ENCODE results near the gene OGFRL1.
A peak's percentile ranks its signal among the peaks of the same experiment; 100 is the strongest.

The OGFRL1 gene

GRCh38 chr6:71347119-71347518 lies 58.5 kb downstream of the OGFRL1 start:
- Histone ChIP-seq H3K9ac (no peak overlapping the region), H3K36me3 (ENCODE audit: insufficient read depth) (no peaks in the 10 kb centered on the region), H3K4me1 (ENCODE audit: low read depth, poor library complexity, severe bottlenecking) (no peaks in the 10 kb centered on the region), H2AFZ (ENCODE audit: low read depth) (no peak overlapping the region), H3K4me3 (IDR thresholded peaks at IDR 0.05; ENCODE audit: insufficient read depth, low read depth, low read length) (no peak overlapping the region), H3K27ac (no peak overlapping the region), H4K20me1 (ENCODE audit: insufficient read depth) (no peaks in the 10 kb centered on the region), H3K27me3 (ENCODE audit: insufficient read depth, low read depth) (no peaks in the 10 kb centered on the region), H3K4me2 (no peak overlapping the region), H3K79me2 (ENCODE audit: insufficient read depth, low read depth) (no peaks in the 10 kb centered on the region)
- TF ChIP-seq CTCF (conservative IDR thresholded peaks at IDR 0.05; ENCODE audit: low read depth, low read length): no peak

- no peaks in the 10 kb centered on the region for H3K4me1 ChIP-seq (ENCODE audit: low read depth, poor library complexity, severe bottlenecking)
- no peaks in the 10 kb centered on the region for H3K79me2 ChIP-seq (ENCODE audit: insufficient read depth, low read depth)
- H3K4me3 ChIP-seq (IDR thresholded peaks at IDR 0.05; ENCODE audit: insufficient read depth, low read depth, low read length): no peak overlapping the region
- H3K27ac ChIP-seq: no peak overlapping the region
- no peaks in the 10 kb centered on the region for H4K20me1 ChIP-seq (ENCODE audit: insufficient read depth)
- no peaks in the 10 kb centered on the region for H3K27me3 ChIP-seq (ENCODE audit: insufficient read depth, low read depth)
- no peak overlapping the region for H2AFZ ChIP-seq (ENCODE audit: low read depth)
- H3K4me2 ChIP-seq: no peak overlapping the region
- no peaks in the 10 kb centered on the region for H3K36me3 ChIP-seq (ENCODE audit: insufficient read depth)
- peak; percentile 77 for TF ChIP-seq CTCF (conservative IDR thresholded peaks at IDR 0.05; ENCODE audit: low read depth, low read length)
- H3K9ac ChIP-seq: no peak overlapping the region
These were observed 60.8 kb downstream of the OGFRL1 start for GRCh38 chr6:71349395-71349794.

GRCh38 chr6:71349976-71350615 lies 61.5 kb downstream of the OGFRL1 start:
- no peaks in the 10 kb centered on the region for H3K36me3 ChIP-seq (ENCODE audit: insufficient read depth)
- no peak overlapping the region for H3K4me2 ChIP-seq
- no peaks in the 10 kb centered on the region for H3K79me2 ChIP-seq (ENCODE audit: insufficient read depth, low read depth)
- no peaks in the 10 kb centered on the region for H4K20me1 ChIP-seq (ENCODE audit: insufficient read depth)
- no peak overlapping the region for H2AFZ ChIP-seq (ENCODE audit: low read depth)
- H3K27ac ChIP-seq: no peak overlapping the region
- H3K9ac ChIP-seq: no peak overlapping the region
- no peak overlapping the region for H3K4me3 ChIP-seq (IDR thresholded peaks at IDR 0.05; ENCODE audit: insufficient read depth, low read depth, low read length)
- H3K4me1 ChIP-seq (ENCODE audit: low read depth, poor library complexity, severe bottlenecking): no peaks in the 10 kb centered on the region
- no peak for TF ChIP-seq CTCF (conservative IDR thresholded peaks at IDR 0.05; ENCODE audit: low read depth, low read length)
- H3K27me3 ChIP-seq (ENCODE audit: insufficient read depth, low read depth): no peaks in the 10 kb centered on the region

GRCh38 chr6:71351190-71351589 lies 62.6 kb downstream of the OGFRL1 start:
- H3K9ac ChIP-seq: no peak overlapping the region
- H2AFZ ChIP-seq (ENCODE audit: low read depth): no peak overlapping the region
- no peaks in the 10 kb centered on the region for H3K27me3 ChIP-seq (ENCODE audit: insufficient read depth, low read depth)
- no peak overlapping the region for H3K27ac ChIP-seq
- no peaks in the 10 kb centered on the region for H4K20me1 ChIP-seq (ENCODE audit: insufficient read depth)
- H3K36me3 ChIP-seq (ENCODE audit: insufficient read depth): no peaks in the 10 kb centered on the region
- no peaks in the 10 kb centered on the region for H3K79me2 ChIP-seq (ENCODE audit: insufficient read depth, low read depth)
- H3K4me2 ChIP-seq: no peak overlapping the region
- no peak overlapping the region for H3K4me3 ChIP-seq (IDR thresholded peaks at IDR 0.05; ENCODE audit: insufficient read depth, low read depth, low read length)
- TF ChIP-seq CTCF (conservative IDR thresholded peaks at IDR 0.05; ENCODE audit: low read depth, low read length): no peak
- H3K4me1 ChIP-seq (ENCODE audit: low read depth, poor library complexity, severe bottlenecking): no peaks in the 10 kb centered on the region

Data from KMS-11 (cell line).